Type B pancreatic cell (in vitro differentiated cells): ENCODE measurements around the gene PRDX4. TPM values are rescaled to one million over a fixed set of nuclear protein-coding genes. Genes with fewer than 3 reads are reported as not detected.

Experiments
- DNase-seq: peaks from one replicate; pipeline ENCODE4 v3.0.0; 2021; ENCODE audit warnings: mixed read lengths; ENCODE audit not compliant: unreplicated experiment; ENCODE audit errors: extremely low spot score
- H3K27ac Mint-ChIP-seq: 2 replicates; pipeline ENCODE4 v1.8.0; 2021; ENCODE audit warnings: mild to moderate bottlenecking, mixed read lengths
- H3K27me3 Mint-ChIP-seq: 2 replicates; pipeline ENCODE4 v1.8.0; 2021; ENCODE audit warnings: mixed read lengths
- H3K36me3 Mint-ChIP-seq: 2 replicates; pipeline ENCODE4 v1.8.0; 2021; ENCODE audit warnings: mixed read lengths
- H3K4me1 Mint-ChIP-seq: one replicate; pipeline ENCODE4 v1.8.0; 2021; ENCODE audit warnings: mixed read lengths; ENCODE audit not compliant: unreplicated experiment
- H3K4me3 Mint-ChIP-seq: 2 replicates; pipeline ENCODE4 v1.8.0; 2021; ENCODE audit warnings: mild to moderate bottlenecking, mixed read lengths
- H3K9me3 Mint-ChIP-seq: 2 replicates; pipeline ENCODE4 v1.8.0; 2021; ENCODE audit warnings: mixed read lengths
- total RNA-seq: library from RNA; stranded (reverse); gene quantifications from 2 replicates; pipeline ENCODE4 v1.2.1, GENCODE V29; 2021; ENCODE audit warnings: low replicate concordance
- TF ChIP-seq, protein P1 (sequence below): fragments of 200-600 bp; sonication (generic); conservative IDR thresholded peaks from 2 replicates; pipeline ENCODE4 v1.5.0; 2021; ENCODE audit warnings: antibody characterized with exemption, mild to moderate bottlenecking

The PRDX4 gene
- total RNA-seq, 1 donor from 2014 or later: 195 TPM

DNA sequence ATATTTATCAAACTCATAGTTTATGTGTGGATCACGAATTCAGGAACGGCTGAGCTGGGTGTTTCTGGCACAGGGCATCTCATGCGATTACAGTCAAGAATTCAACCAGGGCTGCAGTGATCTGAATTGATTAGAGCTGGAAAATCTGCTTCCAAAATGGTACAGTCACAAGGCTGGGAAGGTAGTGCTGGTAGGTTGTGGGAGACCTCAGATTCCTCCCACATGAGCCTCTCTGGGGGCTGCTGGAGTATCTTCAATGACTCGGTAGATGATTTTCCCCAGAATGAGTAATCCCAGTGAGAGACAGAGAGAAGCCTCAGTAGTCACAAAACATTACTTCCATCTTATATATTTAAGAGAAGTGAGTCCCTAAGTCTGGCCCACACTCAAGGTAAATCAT lies 36.2 kb upstream of the PRDX4 start:
- H3K27me3 Mint-ChIP-seq: no peaks in the 10 kb centered on the region
- no peak overlapping the region for H3K4me3 Mint-ChIP-seq
- no peaks in the 10 kb centered on the region for H3K9me3 Mint-ChIP-seq
- H3K36me3 Mint-ChIP-seq: no peaks in the 10 kb centered on the region
- TF ChIP-seq, protein P1, sequence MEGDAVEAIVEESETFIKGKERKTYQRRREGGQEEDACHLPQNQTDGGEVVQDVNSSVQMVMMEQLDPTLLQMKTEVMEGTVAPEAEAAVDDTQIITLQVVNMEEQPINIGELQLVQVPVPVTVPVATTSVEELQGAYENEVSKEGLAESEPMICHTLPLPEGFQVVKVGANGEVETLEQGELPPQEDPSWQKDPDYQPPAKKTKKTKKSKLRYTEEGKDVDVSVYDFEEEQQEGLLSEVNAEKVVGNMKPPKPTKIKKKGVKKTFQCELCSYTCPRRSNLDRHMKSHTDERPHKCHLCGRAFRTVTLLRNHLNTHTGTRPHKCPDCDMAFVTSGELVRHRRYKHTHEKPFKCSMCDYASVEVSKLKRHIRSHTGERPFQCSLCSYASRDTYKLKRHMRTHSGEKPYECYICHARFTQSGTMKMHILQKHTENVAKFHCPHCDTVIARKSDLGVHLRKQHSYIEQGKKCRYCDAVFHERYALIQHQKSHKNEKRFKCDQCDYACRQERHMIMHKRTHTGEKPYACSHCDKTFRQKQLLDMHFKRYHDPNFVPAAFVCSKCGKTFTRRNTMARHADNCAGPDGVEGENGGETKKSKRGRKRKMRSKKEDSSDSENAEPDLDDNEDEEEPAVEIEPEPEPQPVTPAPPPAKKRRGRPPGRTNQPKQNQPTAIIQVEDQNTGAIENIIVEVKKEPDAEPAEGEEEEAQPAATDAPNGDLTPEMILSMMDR: no peak
- no peak overlapping the region for H3K27ac Mint-ChIP-seq
- no peak for DNase-seq
- H3K4me1 Mint-ChIP-seq: no peaks in the 10 kb centered on the region

GRCh38 chrX:23633834-23634580 lies 33.3 kb upstream of the PRDX4 start:
- peaks cover 4% of the 10 kb centered on the region for H3K9me3 Mint-ChIP-seq
- TF ChIP-seq, protein P1: peak; percentile 60
- no peaks in the 10 kb centered on the region for H3K4me1 Mint-ChIP-seq
- DNase-seq: no peak
- H3K36me3 Mint-ChIP-seq: no peaks in the 10 kb centered on the region
- H3K4me3 Mint-ChIP-seq: no peak overlapping the region
- H3K27ac Mint-ChIP-seq: no peak overlapping the region
- peaks cover 2% of the 10 kb centered on the region for H3K27me3 Mint-ChIP-seq

DNA sequence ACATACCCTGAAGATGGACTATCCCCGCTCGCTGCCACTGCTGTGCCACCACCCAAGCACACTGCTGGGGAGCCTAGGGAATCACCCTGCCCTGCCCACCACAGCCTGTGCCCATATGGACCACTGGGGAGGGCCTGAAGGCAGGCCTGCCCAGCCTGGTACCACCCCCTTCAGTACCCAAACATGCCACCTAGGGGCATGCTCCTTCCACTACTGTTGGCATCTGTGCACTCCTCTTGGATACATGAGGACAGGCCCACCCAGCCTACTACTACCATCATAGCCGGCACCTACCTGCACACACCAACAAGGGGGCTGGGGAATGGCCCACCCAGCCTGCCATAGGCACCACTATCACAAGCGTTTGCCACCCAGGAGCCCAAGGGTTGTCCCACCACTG lies 30.1 kb upstream of the PRDX4 start:
- H3K27me3 Mint-ChIP-seq: peaks cover 5% of the 10 kb centered on the region
- TF ChIP-seq, protein P1: no peak
- no peaks in the 10 kb centered on the region for H3K36me3 Mint-ChIP-seq
- H3K4me3 Mint-ChIP-seq: no peak overlapping the region
- no peaks in the 10 kb centered on the region for H3K4me1 Mint-ChIP-seq
- peaks cover 14% of the 10 kb centered on the region for H3K9me3 Mint-ChIP-seq
- DNase-seq: no peak
- no peak overlapping the region for H3K27ac Mint-ChIP-seq

DNA sequence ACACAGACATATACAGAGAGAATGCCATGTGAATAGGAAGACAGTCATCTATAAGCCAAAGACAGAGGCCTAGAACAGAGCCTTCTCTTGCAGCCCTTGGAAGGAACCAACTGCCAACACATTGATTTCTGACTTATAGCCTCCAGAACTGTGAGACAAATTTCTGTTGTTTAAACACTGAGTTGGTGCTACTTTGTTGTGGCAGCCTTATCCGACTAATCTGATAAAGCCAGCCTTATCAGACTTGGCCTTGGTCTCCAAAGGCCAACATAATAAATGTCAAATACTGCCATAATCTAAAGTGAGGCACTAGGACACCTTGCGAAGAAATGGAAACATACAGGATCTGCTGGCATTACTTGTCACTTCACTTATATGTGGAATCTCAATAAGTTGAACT lies 24.3 kb upstream of the PRDX4 start:
- no peaks in the 10 kb centered on the region for H3K4me1 Mint-ChIP-seq
- H3K27ac Mint-ChIP-seq: no peak overlapping the region
- TF ChIP-seq, protein P1: no peak
- DNase-seq: no peak
- no peaks in the 10 kb centered on the region for H3K36me3 Mint-ChIP-seq
- peaks cover 5% of the 10 kb centered on the region for H3K27me3 Mint-ChIP-seq
- H3K9me3 Mint-ChIP-seq: peaks cover 13% of the 10 kb centered on the region
- H3K4me3 Mint-ChIP-seq: no peak overlapping the region

GRCh38 chrX:23644744-23645143 lies 22.5 kb upstream of the PRDX4 start:
- Mint-ChIP-seq H3K27ac (no peak overlapping the region), H3K36me3 (no peaks in the 10 kb centered on the region), H3K9me3 (peaks cover 7% of the 10 kb centered on the region), H3K27me3 (peaks cover 6% of the 10 kb centered on the region), H3K4me1 (no peaks in the 10 kb centered on the region), H3K4me3 (no peak overlapping the region)
- TF ChIP-seq, protein P1: no peak
- DNase-seq: no peak
